HG03457 (cell line): ENCODE measurements around the gene CLEC5A.
"Not testable (repeated sequence)": the region's sequence is repeated elsewhere in the genome, so short reads cannot be mapped to it uniquely, and the experiment has no call there.

Experiments
- ATAC-seq: cut with Tn5 transposase; IDR thresholded peaks from one replicate; pipeline ENCODE4 v1.9.1; 2021; ENCODE audit warnings: moderate number of reproducible peaks; ENCODE audit not compliant: unreplicated experiment

CLEC5A gene

GRCh38 chr7:141949451-141949850 lies 2.7 kb upstream of the CLEC5A start:
- ATAC-seq = no peak

DNA sequence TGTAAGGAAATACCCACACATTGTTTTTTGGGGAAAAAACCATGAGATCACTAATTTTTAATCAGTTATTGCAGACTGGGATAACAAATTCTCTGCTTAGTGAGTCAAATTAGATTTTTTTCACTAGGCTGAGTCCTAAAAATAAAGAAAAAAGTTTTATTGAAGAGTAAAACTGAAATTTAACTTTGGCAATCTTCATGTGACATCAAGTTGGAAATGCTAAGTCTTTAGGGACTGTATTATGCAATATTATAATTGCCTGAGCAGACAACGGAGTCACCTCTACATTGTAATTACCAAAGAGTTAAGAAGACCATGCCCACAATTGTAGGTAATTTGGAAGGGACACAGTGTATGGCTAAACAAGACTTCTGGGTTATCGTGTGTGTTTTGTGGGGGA lies 2.2 kb upstream of the CLEC5A start:
- ATAC-seq = no peak

DNA sequence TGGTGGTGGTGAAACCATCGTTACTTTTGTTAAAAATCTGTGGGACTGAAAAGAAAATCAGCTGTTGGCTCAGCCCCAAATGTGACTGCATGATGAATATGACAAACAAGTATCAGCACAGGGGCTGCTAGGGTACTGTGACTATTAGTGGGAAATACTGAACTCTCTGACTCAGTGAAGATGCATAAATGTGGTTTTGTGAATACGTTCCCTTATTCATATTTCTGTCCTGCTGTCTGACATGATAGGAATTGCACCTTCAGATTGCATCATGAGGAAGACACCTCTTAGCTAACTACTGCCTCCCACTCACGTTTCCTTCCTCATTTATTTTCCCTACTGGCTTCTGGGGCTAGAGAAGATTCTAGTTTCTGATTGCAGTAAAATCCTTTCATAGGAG lies 1.4 kb downstream of the CLEC5A start:
- no peak for ATAC-seq

DNA sequence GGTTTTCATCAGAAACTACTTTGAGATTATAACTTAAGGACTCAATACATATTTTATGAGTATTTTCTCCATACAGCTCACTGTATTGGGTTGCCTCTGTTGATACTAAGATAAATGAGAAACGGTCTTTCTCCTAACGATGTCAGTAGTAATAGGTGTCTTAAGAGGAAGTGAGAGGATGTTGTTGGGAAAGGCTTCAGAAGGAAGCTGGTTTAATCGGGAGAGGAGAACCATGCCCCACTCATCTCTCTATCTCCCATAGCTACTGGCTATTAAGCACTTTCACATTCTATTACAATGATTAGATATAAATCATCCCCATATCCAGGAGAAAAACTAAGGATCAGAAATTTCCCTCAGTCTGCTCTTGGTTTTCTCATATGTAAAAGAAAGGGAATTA lies 2.0 kb downstream of the CLEC5A start:
- ATAC-seq = no peak

DNA sequence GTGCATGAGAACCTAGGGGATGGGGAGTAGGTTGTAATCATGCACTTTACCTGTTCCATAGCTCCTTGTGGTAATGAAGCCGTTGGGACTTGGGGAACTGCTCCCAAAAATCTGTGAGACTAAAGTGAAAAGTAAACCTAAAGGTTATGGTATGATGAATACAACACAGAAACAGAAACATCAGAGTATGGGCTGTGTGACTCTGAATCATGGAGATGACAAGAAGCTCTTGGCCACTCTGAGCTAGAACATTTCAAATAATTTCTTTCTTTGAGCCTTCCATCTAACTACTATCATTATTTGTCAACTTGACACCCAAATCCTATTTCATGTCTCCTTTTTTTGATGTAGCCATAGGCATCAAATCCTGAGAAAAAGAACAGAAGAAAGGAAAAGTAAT lies 2.9 kb downstream of the CLEC5A start:
- no peak for ATAC-seq

DNA sequence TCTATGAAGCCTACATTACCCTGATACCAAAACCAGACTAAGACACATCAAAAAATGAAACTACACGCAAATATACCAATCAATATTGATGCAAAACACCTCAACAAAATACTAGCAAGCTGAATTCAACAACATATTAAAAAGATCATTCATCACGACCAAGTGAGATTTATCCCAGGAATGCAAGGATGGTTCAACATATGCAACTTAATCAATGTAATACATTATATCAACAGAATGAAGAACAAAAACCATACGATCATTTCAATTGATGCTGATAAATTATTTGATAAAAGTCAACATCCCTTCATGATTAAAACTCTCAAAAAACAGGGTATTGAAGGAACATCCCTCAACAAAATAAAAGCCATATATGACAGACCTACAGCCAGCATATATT lies 5.7 kb downstream of the CLEC5A start:
- ATAC-seq = no peak

DNA sequence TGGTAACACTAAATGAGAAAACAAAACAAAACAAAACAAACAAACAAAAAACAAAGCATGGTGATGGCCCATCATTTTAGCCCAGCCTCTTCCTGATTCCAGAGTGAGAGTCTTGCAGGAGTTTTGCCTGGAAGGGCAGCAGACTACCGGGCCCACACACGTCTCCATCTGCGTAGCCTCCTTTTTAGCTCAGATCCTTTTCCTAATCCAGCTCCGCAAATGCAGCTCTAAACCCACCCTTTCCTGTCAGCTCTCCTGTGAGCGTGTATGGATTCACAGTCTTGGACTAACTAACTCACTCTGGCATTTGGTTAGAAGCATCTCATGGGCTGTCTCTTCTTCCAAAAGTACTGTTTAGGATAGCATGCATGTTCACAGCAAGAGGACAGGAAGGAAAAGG lies 16.6 kb downstream of the CLEC5A start:
- ATAC-seq = no peak

- ATAC-seq = no peak
These were observed 18.0 kb downstream of the CLEC5A start for GRCh38 chr7:141928845-141929195.

- ATAC-seq = no peak
These were observed 18.5 kb downstream of the CLEC5A start for GRCh38 chr7:141928146-141928844.

- no peak for ATAC-seq
These were observed 26.5 kb downstream of the CLEC5A start for GRCh38 chr7:141920281-141920680.

GRCh38 chr7:141916099-141916498 lies 30.7 kb downstream of the CLEC5A start, which contains the start of gene OR9A4:
Gene OR9A4 (plus strand): TSS chr7:141916399. CDS start chr7:141918876, 2,477 bp downstream.
- no peak for ATAC-seq

GRCh38 chr7:141915565-141915964 lies 31.2 kb downstream of the CLEC5A start:
- ATAC-seq = no peak

GRCh38 chr7:141911391-141911790 lies 35.4 kb downstream of the CLEC5A start:
- no peak for ATAC-seq

DNA sequence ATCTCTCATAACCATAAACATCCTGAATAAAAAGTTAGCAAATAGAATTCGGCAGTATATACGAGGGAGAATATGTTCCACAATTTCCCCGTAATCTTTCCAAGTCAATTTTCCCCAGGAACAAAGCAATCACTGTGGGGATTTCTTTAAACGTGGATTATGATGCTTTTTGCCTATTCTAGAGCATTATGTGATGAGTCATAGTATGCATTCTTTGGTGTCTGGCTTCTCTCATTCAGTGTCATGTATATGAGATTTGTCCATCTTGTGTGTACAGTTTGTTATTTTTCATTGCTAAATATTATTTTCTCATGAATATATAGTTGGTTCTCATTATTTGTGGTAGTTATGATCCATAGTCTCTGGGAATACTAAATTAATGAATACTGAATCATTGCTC lies 40.5 kb downstream of the CLEC5A start:
- no peak for ATAC-seq

DNA sequence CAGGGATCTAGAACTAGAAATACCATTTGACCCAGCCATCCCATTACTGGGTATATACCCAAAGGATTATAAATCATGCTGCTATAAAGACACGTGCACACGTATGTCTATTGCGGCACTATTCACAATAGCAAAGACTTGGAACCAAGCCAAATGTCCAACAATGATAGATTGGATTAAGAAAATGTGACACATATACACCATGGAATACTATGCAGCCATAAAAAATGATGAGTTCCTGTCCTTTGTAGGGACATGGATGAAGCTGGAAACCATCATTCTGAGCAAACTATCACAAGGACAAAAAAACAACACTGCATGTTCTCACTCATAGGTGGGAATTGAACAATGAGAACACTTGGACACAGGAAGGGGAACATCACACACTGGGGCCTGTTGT lies 47.4 kb downstream of the CLEC5A start:
- not testable (repeated sequence) for ATAC-seq

- no peak for ATAC-seq
These were observed 55.4 kb downstream of the CLEC5A start for GRCh38 chr7:141891336-141891735.

DNA sequence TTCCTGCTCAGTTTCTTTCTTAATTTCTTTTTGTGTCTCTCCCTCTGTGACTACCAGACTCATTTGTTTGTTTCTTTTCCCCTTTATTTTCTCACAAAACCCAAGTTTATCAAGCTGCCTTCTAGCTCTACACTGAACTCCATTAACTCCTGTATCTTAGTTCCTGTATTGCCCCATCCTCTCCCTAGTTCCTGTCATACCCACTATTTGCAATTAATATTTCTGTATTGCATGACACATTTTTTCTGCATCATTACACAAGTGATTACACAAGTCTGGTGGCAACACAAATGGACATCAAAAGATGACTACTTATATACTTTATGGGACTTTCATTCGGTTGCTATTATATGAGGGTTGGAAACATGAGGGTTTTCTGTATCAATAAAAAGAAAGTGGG lies 57.5 kb downstream of the CLEC5A start:
- ATAC-seq = no peak

DNA sequence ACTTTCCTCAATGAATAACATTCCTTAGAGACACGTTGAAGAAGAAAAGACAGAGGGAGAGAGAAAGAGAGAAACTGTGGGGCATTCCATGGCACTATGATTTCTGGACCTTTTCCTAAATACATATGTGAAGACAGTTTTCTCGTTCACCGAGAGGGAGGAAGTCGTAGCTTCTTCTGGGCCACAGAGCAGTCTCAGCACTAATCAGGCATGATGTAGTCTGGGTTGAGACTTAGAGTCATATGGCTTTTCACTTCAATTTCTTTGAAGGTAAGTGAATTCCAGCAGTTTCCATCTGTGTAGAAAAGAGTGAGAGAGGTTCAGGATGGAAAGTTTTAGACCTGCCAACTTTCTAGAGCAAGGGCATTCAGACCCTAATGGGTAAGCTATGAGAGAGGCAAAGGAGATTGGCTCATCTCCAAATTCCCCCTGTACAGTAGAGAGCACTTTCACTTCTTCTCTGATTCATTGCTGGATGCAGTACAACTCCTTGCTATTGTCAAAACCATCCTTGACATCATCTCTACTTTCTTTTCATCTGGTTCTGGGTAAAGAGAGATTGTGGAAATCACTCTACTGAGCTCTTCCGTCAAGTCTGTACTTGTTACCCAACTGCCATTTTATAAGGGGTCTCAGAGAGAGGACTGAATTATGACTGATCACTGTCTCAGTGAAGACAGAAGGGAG lies 62.1 kb downstream of the CLEC5A start:
- ATAC-seq = peak; percentile 52

- no peak for ATAC-seq
These were observed 65.8 kb downstream of the CLEC5A start for GRCh38 chr7:141880960-141881359.

GRCh38 chr7:141877365-141877764 lies 69.4 kb downstream of the CLEC5A start:
- no peak for ATAC-seq
